Right atrium auricular region (tissue), 2 donors: ENCODE results near the gene SIX5. TPM values are rescaled to one million over a fixed set of nuclear protein-coding genes. Genes with fewer than 3 reads are reported as not detected.
A peak's percentile ranks its signal among the peaks of the same experiment; 100 is the strongest.

Experiments
- DNase-seq: peaks from one replicate; pipeline ENCODE4 v3.0.0-alpha.2; 2019; ENCODE audit warnings: low spot score
- H3K27ac ChIP-seq, 2 donors: fragments of 200-600 bp; sonication (generic); 1 replicate in 1 of 2; 2 replicates in 1 of 2; pipeline ENCODE4 v1.5.1; 2016 to 2019
- H3K27me3 ChIP-seq, 2 donors: fragments of 200-600 bp; sonication (generic); one replicate each; pipeline versions ENCODE4 v1.5.1 to v1.6.0; 2017 to 2019
- H3K36me3 ChIP-seq: fragments of 200-600 bp; sonication (generic); one replicate; pipeline ENCODE4 v1.5.1; 2016
- H3K4me1 ChIP-seq, 2 donors: fragments of 200-600 bp; sonication (generic); one replicate each; pipeline versions ENCODE4 v1.5.1 to v1.6.0; 2017 to 2019
- H3K4me3 ChIP-seq, 2 donors: fragments of 200-600 bp; sonication (generic); 1 replicate in 1 of 2; 2 replicates in 1 of 2; pipeline ENCODE4 v1.5.1; 2017 to 2019; ENCODE audit warnings: mild to moderate bottlenecking in 1 of 2, moderate library complexity in 1 of 2
- H3K9me3 ChIP-seq, 2 donors: fragments of 200-600 bp; sonication (generic); one replicate each; pipeline ENCODE4 v1.5.1; 2019
- CTCF ChIP-seq, 2 donors: fragments of 200-600 bp; sonication (generic); IDR thresholded peaks; one replicate each; pipeline ENCODE4 v1.5.1; 2019; ENCODE audit warnings: antibody characterized with exemption in 2 of 2
- total RNA-seq, 2 donors: library from RNA; depleted of rRNA; stranded (reverse); fragments of >200 nt; gene quantifications; one replicate each; pipeline ENCODE4 v1.1.0, GENCODE V29; 2016

SIX5 gene
- total RNA-seq, 2 donors from 2014 or later = 9.3 to 18.6 TPM

GRCh38 chr19:45766869-45767346 is 2.1 kb downstream of the SIX5 start:
- DNase-seq = peak; percentile 68
- H3K4me3 ChIP-seq = peak overlapping the region; percentile 69 to 74
- H3K4me1 ChIP-seq = peaks cover 0 to 77% of the 10 kb centered on the region in 2 donors

GRCh38 chr19:45766296-45766868 is 2.7 kb downstream of the SIX5 start:
- H3K27me3 ChIP-seq = no peaks in the 10 kb centered on the region
- peak overlapping the region; percentile 69 to 74 for H3K4me3 ChIP-seq
- peak overlapping the region; percentile 93 to 96 for H3K27ac ChIP-seq
- TF ChIP-seq CTCF (IDR thresholded peaks at IDR 0.05) = no peak
- no peak for DNase-seq
- H3K9me3 ChIP-seq = no peaks in the 10 kb centered on the region
- H3K4me1 ChIP-seq = peaks cover 0 to 77% of the 10 kb centered on the region in 2 donors
- H3K36me3 ChIP-seq = peaks cover 1% of the 10 kb centered on the region

More at GRCh38 chr19:45766869-45767346, 2.1 kb downstream of the SIX5 start:
- Histone ChIP-seq H3K27ac (peak overlapping the region; percentile 93 to 96), H3K9me3 (no peaks in the 10 kb centered on the region), H3K27me3 (no peaks in the 10 kb centered on the region), H3K36me3 (peaks cover 6% of the 10 kb centered on the region)
- TF ChIP-seq CTCF (IDR thresholded peaks at IDR 0.05) = no peak

- no peaks in the 10 kb centered on the region for H3K9me3 ChIP-seq
- H3K4me3 ChIP-seq = peak overlapping the region in 1 of 2 donors; percentile 69
- H3K27me3 ChIP-seq = no peaks in the 10 kb centered on the region
- no peak for TF ChIP-seq CTCF (IDR thresholded peaks at IDR 0.05)
- H3K36me3 ChIP-seq = no peaks in the 10 kb centered on the region
- H3K27ac ChIP-seq = peak overlapping the region; percentile 93 to 96
- peaks cover 0 to 72% of the 10 kb centered on the region in 2 donors for H3K4me1 ChIP-seq
- no peak for DNase-seq
Measured at GRCh38 chr19:45765702-45766295, 3.3 kb downstream of the SIX5 start.

GRCh38 chr19:45764945-45765701 is 3.9 kb downstream of the SIX5 start:
- Histone ChIP-seq H3K27me3 (no peaks in the 10 kb centered on the region), H3K4me1 (peaks cover 0 to 65% of the 10 kb centered on the region in 2 donors), H3K9me3 (no peaks in the 10 kb centered on the region), H3K4me3 (peak overlapping the region in 1 of 2 donors; percentile 11), H3K36me3 (no peaks in the 10 kb centered on the region), H3K27ac (peak overlapping the region; percentile 93 to 96)
- no peak for DNase-seq
- TF ChIP-seq CTCF (IDR thresholded peaks at IDR 0.05) = no peak

GRCh38 chr19:45764475-45764874 is 4.6 kb downstream of the SIX5 start:
- Histone ChIP-seq H3K4me1 (peaks cover 0 to 59% of the 10 kb centered on the region in 2 donors), H3K36me3 (no peaks in the 10 kb centered on the region), H3K4me3 (no peak overlapping the region), H3K27ac (peak overlapping the region; percentile 93 to 96), H3K9me3 (no peaks in the 10 kb centered on the region), H3K27me3 (no peaks in the 10 kb centered on the region)
- no peak for DNase-seq
- no peak for TF ChIP-seq CTCF (IDR thresholded peaks at IDR 0.05)
